SK-N-SH (cell line): ENCODE results near the gene PIP4K2A.
"Not testable (repeated sequence)": the region's sequence is repeated elsewhere in the genome, so short reads cannot be mapped to it uniquely, and the experiment has no call there.

Source experiments
- CHD2 ChIP-seq: fragments of 150-350 bp; IDR thresholded peaks from 2 replicates; pipeline ENCODE4 v1.6.1; 2018; ENCODE audit warnings: low read length; ENCODE audit not compliant: partially characterized antibody
- CTCF ChIP-seq: fragments of 200-600 bp; sonication (generic); IDR thresholded peaks from 2 replicates; pipeline ENCODE4 v1.6.1; 2017; ENCODE audit warnings: antibody characterized with exemption, mild to moderate bottlenecking, moderate library complexity
- MAX ChIP-seq: IDR thresholded peaks from 2 replicates; pipeline ENCODE4 v1.4.0; 2012; ENCODE audit warnings: low read depth
- MXI1 ChIP-seq: IDR thresholded peaks from 2 replicates; pipeline ENCODE4 v1.6.1; 2012; ENCODE audit warnings: mild to moderate bottlenecking, low read depth, low read length, improper control_type of control experiment
- SMC3 ChIP-seq: IDR thresholded peaks from 2 replicates; pipeline ENCODE4 v1.6.1; 2012; ENCODE audit warnings: low read depth, low read length, improper control_type of control experiment

GRCh38 chr10:22514414-22514758 lies 200.0 kb downstream of the PIP4K2A start:
- TF ChIP-seq MAX, SMC3, CTCF, MXI1, CHD2: not testable (repeated sequence)
